ENCODE measurements around the gene ALK.

The ALK gene

GRCh38 chr2:29522951-29523669, 398.3 kb downstream of the ALK start:
- no peak for DNase-seq

DNA sequence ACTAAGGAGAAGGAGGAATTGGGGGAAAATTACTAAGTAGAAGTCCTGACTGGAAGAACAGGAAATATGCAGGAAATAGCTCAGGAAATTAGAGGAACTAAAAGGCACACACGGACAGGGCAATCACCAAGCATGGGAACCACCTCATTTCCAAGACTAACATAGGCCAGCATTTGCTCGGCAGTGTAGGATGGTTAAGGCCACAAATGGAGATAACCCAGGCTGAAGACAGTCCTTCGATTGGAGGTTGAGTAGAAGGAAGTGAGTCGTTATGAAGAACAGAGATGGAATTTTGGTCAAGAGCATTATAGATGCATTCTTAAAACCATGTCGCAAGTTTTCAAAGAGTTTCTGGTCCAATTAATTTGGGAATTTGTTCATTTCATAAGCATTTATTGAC, 401.4 kb downstream of the ALK start:
- peak in 1 of 2 donors; percentile 16 for DNase-seq

DNA sequence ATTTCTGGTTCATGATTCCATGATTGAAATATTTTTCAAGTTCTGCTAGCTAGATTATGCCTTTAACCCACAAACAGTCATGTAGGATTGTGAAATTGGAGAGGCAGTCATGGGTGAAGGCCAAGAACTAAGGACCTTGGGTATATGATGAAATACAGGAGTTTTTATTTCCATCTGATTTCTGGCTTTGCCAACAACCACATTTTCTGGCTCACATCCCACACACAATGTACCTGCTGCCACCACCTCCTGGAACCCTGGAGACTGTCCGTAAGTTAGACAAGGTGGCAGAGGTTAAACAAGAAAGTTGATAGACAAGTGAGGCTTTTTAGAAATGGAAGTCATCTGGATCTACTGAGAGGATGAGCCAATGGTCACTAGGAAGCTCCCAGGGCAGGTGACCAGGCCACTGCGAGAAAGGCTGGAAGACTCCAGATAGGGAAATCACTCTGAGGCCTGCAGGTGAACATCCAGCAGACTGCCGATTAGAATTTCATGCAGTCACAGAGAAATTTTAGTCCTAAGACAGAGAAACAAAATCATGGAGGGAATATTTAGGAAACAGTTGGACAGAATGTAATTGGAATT, 402.0 kb downstream of the ALK start:
- DNase-seq = peak; percentile 65 to 86

DNA sequence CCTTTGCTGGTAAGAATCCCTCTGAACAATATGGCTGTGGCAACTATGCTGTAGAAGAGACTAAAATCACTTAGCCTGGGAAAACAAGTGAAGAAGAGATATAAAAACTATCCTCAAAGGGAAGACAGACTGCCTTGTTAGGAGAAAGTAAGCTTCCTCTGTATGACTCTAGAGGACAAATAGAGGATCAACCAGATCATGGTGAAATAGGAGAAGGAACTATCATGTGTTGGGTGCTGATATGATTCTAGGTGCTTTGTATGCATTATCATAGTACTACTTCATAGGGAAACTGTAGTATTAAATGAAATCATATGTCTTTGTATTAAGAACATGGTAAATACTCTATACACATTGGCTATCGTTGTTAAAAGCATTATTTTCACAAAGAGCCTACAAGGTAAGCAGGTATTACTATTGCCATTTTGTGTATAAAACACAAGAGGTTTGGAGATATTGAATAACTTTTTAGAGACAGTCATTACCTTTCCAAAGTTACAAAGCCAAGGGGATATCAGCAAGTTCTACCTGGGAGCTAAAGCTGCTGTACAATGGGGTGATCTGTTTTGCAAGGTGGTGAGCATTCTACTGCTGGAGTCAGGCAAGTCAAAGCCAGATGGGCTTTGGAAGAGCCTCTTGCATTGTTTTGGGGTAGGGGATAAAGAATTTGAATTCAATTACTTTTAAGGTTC, 402.6 kb downstream of the ALK start:
- DNase-seq = peak in 1 of 2 donors; percentile 52

GRCh38 chr2:29518010-29518409, 403.4 kb downstream of the ALK start:
- no peak for DNase-seq

- DNase-seq = no peak
These were observed 404.0 kb downstream of the ALK start for GRCh38 chr2:29517413-29517812.

DNA sequence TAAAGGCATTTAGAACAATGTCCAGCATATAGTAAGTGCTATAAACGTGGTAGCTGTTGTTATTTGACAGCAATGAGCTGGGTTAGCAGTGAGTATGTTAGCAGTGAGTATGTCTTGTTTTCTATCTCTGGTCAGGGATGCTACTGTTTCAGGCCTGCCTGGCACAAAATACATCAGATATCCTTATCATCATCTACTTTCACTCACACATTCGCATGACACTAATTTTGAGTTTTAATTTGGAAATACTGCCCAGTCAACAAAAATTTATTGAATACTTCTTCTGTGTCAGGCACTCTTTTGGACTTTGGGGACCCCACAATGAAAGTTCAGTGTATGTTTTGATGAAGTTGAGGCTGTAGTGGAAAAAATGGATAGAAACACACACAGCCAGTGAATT, 404.6 kb downstream of the ALK start:
- no peak for DNase-seq

GRCh38 chr2:29509878-29510277, 411.5 kb downstream of the ALK start:
- no peak for DNase-seq

DNA sequence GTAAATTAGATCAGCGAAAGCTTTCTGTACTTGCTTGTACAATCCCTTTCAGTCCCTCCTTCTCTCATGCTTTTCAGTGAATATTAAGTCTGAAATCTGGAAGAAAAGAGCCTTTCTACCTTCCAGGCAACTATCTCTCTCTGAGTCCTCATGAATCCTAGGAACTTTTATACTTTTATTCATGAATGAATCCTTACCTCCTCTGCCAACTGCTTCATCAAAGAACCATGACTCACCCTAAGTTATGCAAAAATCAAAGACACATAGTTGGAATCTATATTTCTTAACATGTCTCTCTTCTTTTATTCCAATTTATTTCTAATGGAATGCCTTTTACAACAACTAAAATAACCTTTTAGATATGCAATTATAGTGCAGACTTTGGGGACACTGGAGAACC, 412.0 kb downstream of the ALK start:
- no peak for DNase-seq

- DNase-seq = no peak
These were observed 416.6 kb downstream of the ALK start for GRCh38 chr2:29504746-29505145.

DNA sequence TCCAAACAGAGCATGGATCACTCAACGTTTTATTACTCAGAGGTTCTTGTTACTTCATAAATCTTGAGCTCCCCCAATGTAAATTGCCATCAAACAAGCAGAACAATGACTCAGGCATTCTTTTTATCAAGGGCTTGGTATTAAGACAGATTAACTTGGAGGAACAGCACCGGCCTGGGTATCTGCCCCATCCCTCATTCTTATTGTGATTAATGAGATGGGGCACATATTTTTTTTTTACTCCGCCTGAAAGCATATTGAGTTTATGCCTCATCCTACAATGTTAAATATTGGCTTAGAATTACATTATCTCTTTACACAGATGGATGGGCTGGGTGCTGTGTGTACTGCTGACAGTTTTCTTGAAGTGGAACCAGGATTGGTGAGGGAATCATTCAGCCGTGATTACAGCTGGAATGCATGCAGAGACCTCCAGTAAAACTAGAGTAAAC, 418.9 kb downstream of the ALK start:
- no peak for DNase-seq

DNA sequence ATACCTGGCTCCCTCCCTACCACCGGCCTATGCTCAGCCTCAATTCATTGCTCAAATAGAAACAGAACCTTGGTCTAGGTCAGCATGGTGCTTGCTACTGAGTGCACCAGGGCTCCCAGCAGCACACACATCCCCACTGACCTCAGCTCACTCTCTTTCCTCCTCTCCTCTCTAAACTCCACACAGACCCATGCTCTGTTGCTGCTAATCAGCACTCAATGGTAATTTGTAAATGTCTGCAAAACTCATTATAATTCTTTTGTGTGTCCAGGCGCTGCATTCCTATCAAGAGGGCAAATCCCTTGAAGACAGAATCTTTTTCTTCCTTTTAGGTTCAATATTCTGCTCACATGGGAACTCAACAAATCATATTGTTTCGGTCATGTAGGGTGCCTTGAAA, 424.0 kb downstream of the ALK start:
- DNase-seq = no peak

DNA sequence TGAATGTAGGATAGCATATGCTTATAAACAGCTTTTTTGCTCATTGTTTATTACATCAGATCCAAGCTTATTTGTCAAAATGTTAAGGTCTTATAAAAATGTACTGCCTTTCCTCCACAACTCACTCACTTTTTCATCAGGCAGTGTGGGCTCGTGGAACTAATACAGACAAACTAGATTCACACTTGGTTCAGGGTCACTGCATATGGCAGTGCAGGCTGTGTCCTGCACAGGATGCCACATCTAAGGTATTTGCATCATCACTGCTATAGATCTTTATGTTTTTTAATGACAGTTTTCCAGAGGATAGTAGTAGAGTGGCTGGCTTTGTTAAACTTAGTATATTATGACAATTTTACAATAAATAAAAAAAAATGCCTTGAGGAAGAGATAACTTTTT, 425.2 kb downstream of the ALK start:
- no peak for DNase-seq

DNA sequence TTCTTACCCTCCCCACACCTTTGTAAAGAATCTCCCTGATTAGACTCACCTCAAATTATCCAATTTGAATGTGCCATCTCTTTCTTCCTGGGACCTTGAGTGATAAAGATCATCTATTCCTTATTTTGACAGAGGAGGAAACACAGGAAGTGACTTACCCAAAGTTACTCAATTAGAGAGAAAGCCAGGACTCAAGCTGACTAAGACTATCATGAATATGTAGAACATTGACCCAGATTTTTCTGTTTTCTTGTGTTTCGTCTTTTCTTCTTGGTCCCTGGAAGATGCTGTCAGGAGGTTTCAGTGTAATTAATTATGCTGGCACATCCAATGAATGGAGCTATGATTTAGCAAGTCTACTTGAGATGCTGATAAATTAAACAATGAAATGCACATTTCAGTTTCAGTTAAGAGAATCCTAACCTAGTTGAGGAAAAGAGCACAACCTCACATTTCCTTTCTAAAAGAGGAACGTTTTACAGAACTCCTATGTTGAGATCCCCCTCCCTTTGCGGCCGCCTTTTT, 425.8 kb downstream of the ALK start:
- DNase-seq = peak in 1 of 2 donors; percentile 28

GRCh38 chr2:29495068-29495467, 426.3 kb downstream of the ALK start:
- no peak for DNase-seq

DNA sequence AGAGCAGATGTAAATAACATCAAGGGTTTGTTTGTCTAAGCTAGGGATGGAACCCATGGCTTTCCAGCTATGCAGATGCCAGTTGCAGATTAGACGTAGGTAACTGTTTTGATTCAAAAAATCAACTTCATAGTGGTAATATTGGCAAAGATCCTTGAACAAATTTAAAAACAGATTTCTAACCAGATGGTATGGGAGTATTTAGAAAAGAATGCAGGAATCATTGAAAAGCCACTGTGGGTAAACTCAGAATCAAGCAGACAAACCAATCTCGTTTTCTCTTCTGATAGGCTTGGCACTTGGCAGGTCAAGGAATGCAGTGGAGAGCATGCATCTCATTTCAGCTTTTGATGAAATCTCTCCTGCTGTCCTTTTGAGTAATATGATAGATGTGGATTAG, 428.7 kb downstream of the ALK start:
- DNase-seq = no peak

- DNase-seq = no peak
These were observed 431.3 kb downstream of the ALK start for GRCh38 chr2:29490045-29490444.

GRCh38 chr2:29489568-29489967, 431.8 kb downstream of the ALK start:
- no peak for DNase-seq

GRCh38 chr2:29487967-29488555, 433.3 kb downstream of the ALK start:
- no peak for DNase-seq

DNA sequence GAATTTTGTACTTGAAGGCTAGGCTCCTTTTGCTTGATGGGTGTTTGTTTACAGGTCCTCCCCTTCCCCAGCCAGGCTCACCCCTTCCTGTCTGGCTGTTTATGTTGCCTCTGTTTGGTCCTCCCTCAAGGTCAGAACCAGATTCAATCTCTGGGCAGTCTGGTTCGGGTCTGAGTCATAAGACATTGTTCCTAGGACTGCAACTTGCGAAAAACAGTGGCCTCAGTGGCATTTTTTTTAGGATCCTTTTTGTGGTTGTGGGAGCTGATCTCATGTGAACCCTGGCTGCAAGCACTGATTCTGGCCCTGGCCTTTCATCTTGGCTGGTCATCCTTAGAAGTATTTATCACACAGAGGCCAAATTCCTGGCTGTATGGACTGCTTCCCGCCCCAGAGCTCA, 435.8 kb downstream of the ALK start:
- no peak for DNase-seq

- DNase-seq = no peak
These were observed 436.3 kb downstream of the ALK start for GRCh38 chr2:29485117-29485516.

- DNase-seq = no peak
These were observed 438.5 kb downstream of the ALK start for GRCh38 chr2:29482867-29483266.

DNA sequence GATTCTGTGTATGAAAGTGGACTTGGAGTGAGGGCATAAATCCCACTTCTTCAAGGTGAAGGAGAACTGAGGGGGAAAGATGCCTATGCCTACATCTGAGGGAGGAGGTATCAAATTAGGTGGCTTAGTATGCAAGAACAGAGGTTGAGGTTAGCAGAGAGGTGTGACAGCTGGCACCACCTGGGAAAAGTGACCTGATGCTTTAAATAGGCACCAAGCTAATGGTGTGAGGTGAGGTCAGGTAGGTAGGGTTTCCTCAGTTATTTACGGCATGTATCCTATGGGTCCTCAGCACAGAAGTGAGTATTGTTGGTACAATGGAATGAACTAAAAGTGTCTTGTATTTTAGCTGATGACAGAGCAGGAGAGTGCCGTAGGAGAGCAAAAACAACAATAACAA, 439.0 kb downstream of the ALK start:
- DNase-seq = no peak

DNA sequence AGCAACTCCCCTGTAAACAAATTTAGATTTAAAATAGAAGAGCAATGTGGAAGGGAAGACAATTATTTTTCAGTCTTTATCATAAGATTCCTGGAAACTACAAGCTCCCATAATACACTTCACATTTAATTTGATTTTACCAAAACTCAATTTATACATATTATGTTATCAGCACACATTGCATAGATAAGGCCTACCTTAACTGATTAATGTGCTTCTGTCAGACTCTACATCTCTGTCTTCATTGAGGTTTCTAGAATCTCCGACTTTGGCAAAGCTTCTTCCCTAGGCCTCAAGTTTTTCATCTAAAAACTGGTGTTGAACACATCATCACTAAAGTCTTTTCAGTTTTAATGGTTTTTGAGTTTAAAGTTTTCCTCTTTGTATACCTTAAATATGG, 440.1 kb downstream of the ALK start:
- no peak for DNase-seq

Data from inflammatory macrophage treated with lipopolysaccharide for 1 hour (primary cell).